HG02763 (cell line): ENCODE measurements around the gene MRE11.

ENCODE experiments used
- ATAC-seq: cut with Tn5 transposase; IDR thresholded peaks from one replicate; pipeline ENCODE4 v1.9.1; 2021; ENCODE audit warnings: mild to moderate bottlenecking, moderate library complexity; ENCODE audit not compliant: unreplicated experiment

Gene MRE11

DNA sequence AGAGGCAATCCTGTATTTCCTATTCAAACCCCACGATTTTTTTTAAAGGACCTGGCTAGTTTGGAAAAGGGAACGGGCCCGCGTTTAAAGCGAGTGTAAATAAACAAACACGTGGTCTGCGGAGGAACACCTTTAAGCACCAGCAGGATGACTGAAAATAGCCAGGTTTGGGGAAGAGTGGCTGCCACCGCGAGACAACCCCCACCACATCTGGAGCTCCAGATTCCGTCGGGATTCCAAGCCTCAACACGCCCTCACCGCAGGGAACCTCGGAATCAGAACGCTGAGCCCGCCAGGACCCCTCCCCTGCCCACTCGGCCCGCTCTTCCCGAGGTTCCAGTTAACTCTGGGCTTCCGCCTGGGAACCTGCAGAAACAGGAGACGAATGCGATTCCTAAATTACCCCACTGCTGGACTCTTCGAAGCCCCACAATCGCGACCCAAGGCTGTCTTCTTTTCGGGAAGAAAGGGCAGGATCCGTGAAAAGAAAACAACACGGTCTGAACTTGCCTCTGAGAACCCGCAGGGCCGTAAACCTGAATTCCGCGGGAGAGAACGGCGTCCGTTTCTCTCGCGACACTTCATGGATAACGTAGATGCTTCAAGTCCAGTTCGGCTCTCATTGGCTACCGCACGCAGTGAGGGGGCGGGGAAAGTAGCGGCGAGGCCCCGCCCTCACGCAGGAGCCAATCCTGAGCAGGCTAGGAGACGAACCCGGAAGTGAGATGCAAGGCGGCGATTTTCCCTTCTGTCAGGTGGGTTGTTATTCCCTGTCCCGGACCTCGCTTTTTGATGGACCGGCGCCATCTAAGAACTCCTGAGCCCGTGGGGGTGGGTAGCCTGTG, at the start of gene MRE11, which contains the start of gene ANKRD49:
MRE11 (minus strand) TSS at position 564 of the 845 bp plus-strand sequence. CDS start 1,043 bp downstream, outside the sequence.
ANKRD49 (plus strand) TSS at position 704 of the 845 bp plus-strand sequence. CDS start 2,710 bp downstream, outside the sequence.
- peak; percentile 99 for ATAC-seq

DNA sequence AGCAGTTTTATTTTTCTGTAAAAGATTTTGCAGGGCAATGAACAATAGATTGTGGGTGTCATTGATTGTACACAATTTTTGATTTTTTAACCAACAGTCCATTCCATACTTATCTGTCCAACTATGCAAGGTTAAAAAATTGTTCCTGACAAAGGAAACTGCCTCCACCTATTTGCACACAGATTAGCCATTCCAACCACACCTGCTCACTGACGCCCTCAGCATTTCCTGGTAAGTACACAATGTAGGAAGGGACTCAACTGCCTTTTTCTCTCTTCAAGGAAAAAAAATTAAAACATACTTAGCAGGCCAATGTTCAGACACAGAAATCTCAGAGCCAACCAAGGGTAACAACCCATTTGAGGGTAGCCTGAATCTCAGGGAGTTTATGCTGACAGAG, 45.8 kb upstream of the MRE11 start:
- ATAC-seq = no peak

DNA sequence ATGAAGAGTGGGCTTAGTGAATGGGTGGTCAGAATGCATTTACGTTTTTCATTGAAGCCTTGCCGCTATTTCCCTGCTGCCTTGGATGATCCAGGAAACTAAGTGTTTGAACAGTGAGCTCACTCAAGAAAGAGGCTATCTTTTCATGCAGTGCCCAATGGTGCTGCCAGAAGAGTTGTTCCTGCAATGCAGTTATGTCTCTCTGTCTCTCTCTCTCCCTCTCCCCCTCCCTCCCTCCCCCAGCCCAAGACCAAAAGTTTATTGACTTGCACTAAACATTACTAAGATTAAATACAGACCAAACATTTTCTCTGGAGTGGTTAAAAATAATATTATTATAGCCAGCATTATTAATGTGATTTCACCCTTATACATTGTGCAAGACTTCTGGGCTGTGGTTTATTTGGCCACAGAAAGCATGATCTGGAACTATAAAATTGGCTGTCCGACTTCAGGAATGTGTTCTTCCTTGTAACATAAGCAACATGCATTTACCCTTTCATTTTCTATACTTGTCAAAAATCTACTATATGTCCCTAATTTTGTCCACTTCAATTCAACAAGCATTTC, 43.5 kb upstream of the MRE11 start:
- no peak for ATAC-seq

DNA sequence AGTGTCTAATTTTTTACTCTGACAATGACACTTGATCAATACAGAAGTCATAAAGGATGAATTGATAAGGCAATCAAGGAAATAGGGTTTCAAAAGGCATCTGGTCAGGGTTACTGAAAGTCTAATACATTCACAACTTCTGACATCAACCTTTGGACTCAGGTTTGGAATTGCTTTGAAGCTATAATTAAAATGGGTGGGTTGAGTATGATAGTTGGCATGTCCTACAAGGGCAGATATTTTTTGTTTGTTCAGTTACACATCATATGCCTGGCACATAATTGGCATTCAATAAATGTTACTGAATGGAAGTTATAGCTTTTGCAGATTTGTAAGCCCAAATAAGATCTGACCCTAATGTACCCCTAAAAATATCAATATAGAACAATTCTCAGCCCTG, 42.7 kb upstream of the MRE11 start:
- no peak for ATAC-seq

DNA sequence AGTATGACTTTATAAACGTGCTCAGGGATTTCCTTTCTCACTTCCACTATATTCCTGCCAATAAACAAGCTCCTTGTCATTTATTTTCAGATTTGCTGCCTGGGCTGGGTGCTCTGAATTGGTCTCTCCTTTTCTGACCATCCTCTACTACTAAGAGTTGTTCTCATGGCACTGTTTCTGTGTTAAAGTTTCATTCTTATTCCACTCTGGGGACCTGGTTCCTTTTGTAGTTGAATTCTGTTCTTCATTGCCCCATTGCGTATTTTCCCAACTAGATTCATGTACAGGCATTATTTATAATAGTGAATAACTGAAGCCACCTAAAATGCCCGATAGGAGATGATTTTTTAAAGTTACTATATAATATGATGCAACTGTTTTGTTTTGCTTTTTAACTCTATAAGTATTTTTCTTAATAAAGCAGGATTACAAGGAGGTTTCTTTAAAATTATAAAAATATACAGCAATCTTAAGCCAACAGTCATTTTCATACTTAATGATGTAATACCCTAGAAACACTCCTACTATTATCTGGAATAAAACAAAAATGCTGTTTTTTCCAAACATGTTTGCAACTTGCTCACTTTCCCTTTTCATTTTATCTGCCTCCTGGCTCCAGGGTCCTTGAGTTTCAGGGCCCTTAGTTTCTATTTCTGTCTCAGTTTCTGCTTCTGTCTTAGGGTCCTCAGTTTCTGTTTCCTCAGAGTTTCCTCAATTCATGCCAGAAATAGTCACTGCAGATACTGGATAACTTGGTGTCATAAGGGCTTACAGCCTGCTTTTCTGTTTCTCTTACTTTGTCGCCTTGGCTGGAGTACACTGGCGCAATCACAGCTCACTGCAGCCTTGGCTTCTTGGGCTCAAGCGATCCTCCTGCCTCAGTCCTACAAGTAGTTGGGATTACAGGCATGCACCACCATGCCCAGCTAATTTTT, 40.3 kb upstream of the MRE11 start:
- no peak for ATAC-seq

DNA sequence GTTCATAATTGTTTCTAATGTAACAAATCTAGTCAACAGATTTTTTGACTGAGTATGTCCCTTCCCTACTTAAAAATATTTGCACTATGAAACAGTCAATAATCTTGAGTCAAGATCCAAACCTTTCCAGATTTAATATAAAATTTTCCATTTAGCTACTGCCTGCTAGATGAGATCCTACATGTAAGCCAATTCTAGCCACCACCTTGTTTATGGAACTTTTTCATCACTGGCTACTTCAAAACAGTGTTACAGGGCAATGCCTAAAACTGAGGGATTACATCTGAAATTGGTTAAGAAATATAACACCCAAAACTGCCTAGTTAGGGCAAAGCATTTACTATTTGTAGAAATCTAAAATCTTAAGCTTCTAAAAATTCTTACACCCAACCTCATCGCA, 39.6 kb upstream of the MRE11 start:
- ATAC-seq = no peak

DNA sequence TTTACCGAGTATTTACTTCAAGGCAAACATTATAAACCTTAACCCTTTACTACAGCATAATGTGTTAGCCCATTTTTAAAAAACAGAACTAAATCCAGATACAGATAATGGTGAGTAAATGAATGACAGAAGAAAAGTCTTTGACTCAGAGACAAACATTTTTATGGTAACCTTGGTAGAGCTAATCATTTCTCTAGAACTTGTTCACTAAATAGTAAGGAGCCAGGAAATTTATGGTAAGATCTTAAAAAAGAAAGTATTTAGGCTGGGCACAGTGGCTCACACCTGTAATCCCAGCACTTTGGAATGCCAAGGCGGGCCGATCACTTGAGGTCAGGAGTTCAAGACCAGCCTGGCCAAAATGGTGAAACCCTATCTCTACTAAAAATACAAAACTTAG, 38.6 kb upstream of the MRE11 start:
- no peak for ATAC-seq

DNA sequence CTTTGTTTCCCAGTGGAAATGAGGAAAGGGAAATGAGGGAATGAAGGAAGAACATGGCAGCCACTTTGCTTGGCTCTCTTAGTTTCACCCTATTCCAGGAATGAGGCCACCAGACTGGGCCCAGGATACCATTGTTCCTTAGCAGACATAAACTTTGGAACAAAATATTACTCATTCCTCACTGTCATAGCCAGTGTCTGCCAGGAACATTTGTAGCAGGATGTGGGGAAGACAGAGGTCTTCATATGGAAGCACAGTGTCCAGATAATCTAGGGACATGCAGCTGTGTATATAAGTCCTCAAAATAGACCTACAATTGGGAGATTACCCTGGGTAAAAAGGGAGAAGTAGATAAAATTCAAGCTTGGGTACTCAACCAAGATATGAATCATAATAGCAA, 34.9 kb upstream of the MRE11 start:
- ATAC-seq = no peak

DNA sequence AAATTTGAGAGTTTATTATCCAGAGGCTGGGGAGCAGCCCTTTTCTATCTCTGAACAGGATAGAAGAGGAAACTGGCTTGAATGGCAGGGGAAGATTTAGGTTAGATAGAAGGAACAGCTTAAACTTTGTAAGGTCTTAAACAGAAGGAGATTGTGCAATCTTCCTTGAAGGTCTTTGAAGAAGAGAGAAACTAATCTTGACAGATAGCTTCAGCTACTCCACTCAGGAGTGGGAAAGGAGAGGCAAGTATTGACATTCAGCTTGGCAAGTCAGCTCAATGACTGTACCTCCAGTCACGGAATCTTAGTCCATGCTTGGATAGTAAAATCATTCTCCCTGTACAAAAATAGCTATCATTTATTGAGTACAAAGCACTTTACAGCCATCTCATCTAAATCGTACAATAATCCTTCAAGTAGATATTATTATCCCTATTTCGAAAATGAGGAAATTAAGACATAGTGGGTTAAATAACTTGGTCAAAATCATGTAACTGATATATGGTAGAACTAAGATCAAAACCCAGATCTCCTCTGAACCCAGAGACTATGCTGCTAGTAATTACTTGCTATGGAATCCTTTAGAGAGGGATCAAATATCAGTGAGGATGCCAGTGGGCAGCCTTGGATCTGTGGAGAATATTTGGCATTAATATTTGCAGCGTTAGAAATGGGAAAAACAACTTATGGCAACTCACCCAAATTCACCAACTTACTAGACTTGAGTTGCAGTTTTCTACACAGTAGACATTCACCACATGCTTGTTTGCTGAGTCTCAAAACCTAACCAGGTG, 33.2 kb upstream of the MRE11 start:
- ATAC-seq = no peak

DNA sequence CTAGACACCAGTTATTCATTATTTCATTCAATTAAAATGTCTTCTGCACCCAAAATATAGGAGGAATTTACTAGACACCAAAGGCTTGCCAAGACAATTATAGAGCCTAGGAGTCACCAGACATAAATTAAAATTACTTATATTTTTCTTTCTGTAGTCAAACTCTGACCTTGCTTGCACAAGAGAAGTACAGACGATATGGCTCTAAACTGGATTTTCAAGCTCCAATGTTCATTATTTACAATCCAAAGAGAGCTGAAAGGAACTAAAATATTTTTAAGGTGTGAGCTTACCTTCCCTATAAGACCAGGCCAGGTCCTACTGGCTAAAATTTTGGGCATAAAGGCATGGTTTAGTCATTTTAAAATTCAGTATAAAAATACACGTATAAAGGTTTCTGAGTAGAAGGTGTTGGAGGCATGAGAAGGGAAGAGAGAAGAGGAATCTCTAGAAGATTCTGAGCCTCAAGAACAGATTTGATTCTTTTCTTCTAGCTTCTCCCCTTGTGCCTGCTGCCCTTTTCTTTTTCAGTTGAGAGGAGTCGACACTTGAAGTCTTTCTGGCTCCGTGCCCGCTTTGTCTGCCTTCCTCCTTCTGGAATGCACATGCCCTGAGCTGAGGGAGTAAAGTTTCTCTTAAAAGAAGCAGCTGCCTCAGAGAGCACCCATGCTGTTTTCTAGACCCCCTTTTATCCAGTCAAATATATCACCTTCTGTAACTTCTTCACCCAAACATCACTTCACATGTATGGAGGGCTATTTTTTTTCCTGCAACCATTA, 32.1 kb upstream of the MRE11 start:
- no peak for ATAC-seq

DNA sequence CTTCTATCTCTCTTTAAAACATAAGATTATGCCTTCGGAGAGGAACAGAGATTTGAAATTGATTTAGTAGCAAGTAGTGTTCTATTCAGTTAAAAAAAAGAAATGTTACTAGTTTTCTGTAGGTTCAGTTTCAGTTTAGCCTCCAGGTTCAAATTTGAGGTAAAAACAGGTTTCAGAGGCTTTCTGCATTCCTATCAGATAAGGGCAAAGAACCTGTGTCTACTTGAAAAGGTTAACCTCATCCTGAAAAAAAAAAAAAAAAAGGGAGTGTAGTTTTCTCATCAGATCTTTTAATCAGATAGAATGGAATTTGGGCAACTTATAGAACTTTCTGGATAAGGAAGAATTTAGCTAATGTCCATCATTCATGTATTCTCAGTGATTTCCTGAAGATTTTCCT, 30.7 kb upstream of the MRE11 start:
- no peak for ATAC-seq

DNA sequence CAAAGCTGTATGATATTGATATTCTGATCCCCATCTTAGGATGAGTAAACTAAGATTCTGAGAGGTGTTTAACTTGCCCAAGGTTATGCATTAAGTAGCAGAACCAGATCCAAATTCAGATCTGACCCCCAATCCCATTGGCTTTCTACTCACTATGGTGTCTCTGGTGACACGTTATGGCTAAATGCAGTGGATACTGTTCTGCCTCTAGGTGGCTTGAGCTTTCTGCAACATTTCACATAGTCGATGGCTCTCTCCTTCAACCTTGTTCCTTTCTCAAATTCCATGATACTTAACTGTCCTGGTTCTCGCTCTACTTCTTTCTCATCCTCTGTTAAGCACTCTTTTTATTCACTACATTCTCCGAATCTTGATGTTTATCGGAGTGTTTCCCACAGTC, 28.0 kb upstream of the MRE11 start:
- ATAC-seq = no peak

DNA sequence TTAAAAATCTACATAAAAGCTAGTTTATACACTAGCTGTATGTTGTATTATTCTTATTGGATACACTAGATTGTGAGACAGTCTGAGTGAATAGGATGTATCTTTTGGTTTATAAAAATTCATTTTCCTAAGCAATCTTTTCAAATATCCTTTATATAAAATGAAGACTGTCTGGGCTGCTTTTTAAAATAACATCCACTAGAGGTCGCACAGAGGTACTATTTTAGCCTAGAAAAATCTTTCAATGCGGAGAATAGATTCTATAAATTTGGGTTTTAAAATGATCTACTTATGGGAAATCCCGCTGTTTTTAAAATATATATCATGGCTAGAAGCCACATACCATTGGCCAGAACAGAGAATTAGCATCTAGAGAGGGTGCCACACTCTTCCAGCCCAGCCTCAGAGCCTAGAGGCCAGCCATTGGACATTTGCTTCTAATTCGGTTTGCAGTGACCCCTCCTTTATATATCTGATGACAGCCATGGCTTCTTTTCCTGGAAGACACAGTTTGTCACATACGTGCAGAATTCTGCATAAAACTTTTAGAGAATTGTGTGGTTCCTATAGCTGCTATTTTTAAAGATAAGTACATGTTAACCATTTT, 25.9 kb upstream of the MRE11 start:
- no peak for ATAC-seq

DNA sequence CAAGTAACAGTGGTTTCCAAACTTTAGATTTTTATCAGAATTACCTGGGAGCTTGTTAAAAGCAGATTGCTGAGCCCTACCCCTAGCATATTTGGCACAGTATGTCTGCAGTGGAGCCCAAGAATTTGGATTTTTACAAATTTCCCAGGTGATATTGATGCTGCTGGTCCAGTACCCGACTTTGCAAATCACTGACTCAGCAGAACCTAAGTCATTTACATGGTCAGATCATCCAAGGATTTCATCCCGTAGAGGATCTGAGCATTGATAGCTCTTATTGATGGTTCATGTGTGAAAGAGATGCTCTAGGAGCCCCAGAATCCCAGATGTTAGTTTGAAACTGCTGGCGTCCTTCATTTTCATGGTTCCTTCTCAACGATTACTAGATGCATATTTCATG, 24.7 kb upstream of the MRE11 start:
- no peak for ATAC-seq

DNA sequence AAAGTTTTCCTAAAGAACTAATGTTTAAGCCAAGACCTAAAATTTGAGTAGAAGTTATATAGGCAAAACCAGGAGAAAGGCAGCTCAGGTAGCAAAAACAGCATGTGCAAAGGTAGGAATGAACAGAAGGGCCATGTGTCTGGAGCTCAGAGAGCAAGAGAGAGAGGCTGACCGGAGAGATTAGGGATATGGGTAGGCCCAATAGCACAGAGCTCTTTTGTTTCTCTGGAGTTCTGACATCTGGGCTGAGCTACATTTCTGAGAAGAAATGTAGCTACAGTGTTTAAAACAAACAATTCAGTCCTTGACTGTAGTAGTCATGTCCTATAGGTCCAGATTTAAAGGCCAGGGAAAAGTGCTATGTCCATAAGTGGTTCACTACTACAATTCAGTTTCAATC, 23.1 kb upstream of the MRE11 start:
- no peak for ATAC-seq

DNA sequence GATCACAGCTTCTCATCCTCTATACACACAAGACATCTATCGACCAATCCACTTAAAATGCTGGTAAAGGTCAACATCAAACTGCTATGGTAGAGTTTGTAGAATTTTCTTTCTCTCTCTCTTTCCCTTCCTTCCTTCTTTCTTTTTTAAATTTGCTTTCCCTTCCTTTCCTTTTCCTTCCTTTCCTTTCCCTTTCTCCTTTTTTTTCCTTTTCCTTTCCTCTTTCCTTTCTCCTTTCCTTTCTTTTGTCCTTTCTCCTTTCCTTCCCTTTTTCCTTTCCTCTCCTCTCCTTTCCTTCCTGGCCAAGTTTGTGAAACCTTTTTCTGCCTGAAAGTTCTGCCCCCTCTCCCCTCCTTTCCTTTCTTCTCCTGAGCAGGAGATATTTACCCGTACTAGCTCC, 21.8 kb upstream of the MRE11 start:
- ATAC-seq = no peak

DNA sequence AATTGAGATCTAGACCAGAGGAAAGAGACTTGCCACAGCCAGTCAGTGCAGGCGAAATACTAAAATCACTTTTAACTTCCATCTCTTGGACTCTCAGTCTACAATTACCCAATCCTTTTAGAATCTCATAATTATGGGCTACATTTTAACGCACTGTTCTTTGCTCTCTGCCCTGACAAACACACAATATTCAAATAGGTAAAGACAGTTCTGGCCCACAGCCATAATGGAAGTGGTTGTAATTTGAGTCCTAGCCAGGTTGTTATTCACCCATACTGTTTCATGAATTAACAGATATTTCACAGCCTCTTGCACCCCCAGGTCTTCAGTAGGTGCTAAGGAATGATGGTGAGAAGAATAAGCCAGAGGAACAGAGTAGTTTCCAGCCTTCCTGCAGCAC, 19.4 kb upstream of the MRE11 start:
- ATAC-seq = no peak

DNA sequence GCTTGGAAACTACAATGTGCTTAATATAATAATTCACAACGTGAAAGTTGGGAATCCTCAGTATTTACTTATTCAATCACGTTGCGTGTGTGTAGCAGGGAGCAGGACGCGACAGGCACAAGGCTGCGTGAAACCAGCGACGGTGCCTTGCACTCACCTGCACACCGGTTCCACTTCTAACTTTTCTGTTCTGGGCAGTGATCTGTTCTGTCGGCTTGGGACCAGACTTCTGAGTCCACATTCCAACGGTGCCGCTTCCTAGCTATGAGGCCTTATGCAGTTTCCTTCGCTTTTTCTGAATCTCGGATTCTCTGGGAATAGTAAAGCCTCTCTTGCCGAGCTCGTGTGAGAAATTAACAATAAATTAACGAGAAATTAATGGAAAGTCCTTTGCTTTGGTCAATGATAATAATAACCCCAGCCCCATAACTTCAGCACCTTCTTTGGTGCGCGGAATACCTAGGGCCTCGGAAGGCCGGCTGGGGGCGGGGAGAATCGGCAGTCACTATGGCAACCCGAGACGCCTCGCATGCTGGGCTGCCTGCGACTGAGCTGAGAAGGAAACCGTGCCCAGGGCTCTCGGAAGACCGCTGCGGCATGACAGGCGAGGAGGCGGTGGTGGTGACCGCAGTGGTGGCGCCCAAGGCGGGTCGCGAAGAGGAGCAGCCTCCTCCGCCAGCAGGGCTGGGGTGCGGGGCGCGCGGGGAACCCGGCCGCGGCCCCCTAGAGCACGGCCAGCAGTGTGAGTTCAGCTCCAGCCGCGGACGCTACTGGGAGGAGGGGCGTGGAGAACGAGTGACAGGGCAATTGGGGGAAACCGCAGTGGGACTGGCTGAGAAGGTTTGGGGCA, 18.5 kb upstream of the MRE11 start, which contains the start of gene C11orf97:
C11orf97 (plus strand) TSS at position 530 of the 850 bp plus-strand sequence; CDS start at position 598, 68 bp downstream.
- peak; percentile 94 for ATAC-seq
